AG20443 (cell line): ENCODE data around the gene HOXA4.
A peak's percentile ranks its signal among the peaks of the same experiment; 100 is the strongest.

Source experiments
- DNase-seq: peaks from one replicate; pipeline ENCODE4 v3.0.0; 2012; ENCODE audit warnings: low spot score, mixed read lengths

Gene HOXA4

GRCh38 chr7:27130540-27131389 is at the start of gene HOXA4:
TSS of gene HOXA4 (minus strand) at chr7:27130757. CDS start at chr7:27130733, 24 bp downstream.
- peak; percentile 98 for DNase-seq

- DNase-seq: peak; percentile 88
Observed at GRCh38 chr7:27179503-27180430, 49.2 kb upstream of the HOXA4 start.

- no peak for DNase-seq
Observed at GRCh38 chr7:27179030-27179429, 48.5 kb upstream of the HOXA4 start.

- peak; percentile 61 for DNase-seq
Observed at GRCh38 chr7:27178366-27178765, 47.8 kb upstream of the HOXA4 start.

GRCh38 chr7:27177795-27178320 is 47.3 kb upstream of the HOXA4 start:
- DNase-seq: no peak

GRCh38 chr7:27176962-27177794 is 46.6 kb upstream of the HOXA4 start:
- DNase-seq: peak; percentile 36

- no peak for DNase-seq
Observed at GRCh38 chr7:27176524-27176845, 45.9 kb upstream of the HOXA4 start.

GRCh38 chr7:27175626-27176523 is 45.3 kb upstream of the HOXA4 start:
- DNase-seq: peak; percentile 29

GRCh38 chr7:27174874-27175625 is 44.5 kb upstream of the HOXA4 start:
- DNase-seq: peak; percentile 25

- DNase-seq: peak; percentile 64
Observed at GRCh38 chr7:27173956-27174873, 43.7 kb upstream of the HOXA4 start, which contains the start of gene HOXA10. TSS of gene HOXA10 (minus strand) at chr7:27174320. CDS start at chr7:27174306, 14 bp downstream.

GRCh38 chr7:27173511-27173955 is 43.0 kb upstream of the HOXA4 start:
- peak; percentile 25 for DNase-seq

GRCh38 chr7:27172823-27173510 is 42.4 kb upstream of the HOXA4 start:
- DNase-seq: peak; percentile 72

GRCh38 chr7:27172315-27172774 is 41.8 kb upstream of the HOXA4 start:
- no peak for DNase-seq

GRCh38 chr7:27171637-27172314 is 41.2 kb upstream of the HOXA4 start:
- DNase-seq: no peak

- peak; percentile 27 for DNase-seq
Observed at GRCh38 chr7:27171325-27171636, 40.7 kb upstream of the HOXA4 start.

GRCh38 chr7:27170426-27171324 is 40.1 kb upstream of the HOXA4 start:
- DNase-seq: no peak
